CD4-positive, alpha-beta T cell (primary cell): Measurements from ENCODE around the gene ISCA2. TPM values are rescaled to one million over a fixed set of nuclear protein-coding genes. Genes with fewer than 3 reads are reported as not detected.
"Not testable (repeated sequence)": the region's sequence is repeated elsewhere in the genome, so short reads cannot be mapped to it uniquely, and the experiment has no call there.

Experiments used
- ATAC-seq: fragments of 200-7000 bp; cut with Tn5 transposase; one replicate; pipeline ENCODE4 v1.10.0; 2022; ENCODE audit warnings: mild to moderate bottlenecking; ENCODE audit not compliant: poor library complexity
- CTCF ChIA-PET: fragments of 350-600 bp; sonication (Branson Sonifier 250); formaldehyde crosslinking; loops from one replicate; lab custom pipeline; 2021; ENCODE audit warnings: antibody characterized with exemption, inconsistent platforms; lab: Charles Lee
- POLR2A ChIA-PET: fragments of 350-600 bp; sonication (Branson Sonifier 250); formaldehyde crosslinking; loops from one replicate; lab custom pipeline; 2021; ENCODE audit warnings: antibody characterized with exemption, inconsistent platforms; lab: Charles Lee
- DNase-seq, 14 experiments: peaks; one replicate each; pipeline ENCODE4 v3.0.0-alpha.2; 2013 to 2020; ENCODE audit warnings: mixed read lengths in 2 of 14
- H3K27ac ChIP-seq, 2 donors: one replicate each; pipeline versions ENCODE4 v1.5.1 to v1.7.0; 2013; ENCODE audit warnings: low read length in 2 of 2, low read depth in 1 of 2, mild to moderate bottlenecking in 1 of 2
- H3K27me3 ChIP-seq, 2 experiments: 1 replicate in 1 of 2; 2 replicates in 1 of 2; pipeline versions ENCODE4 v1.6.1 to v1.7.0; 2013; ENCODE audit warnings: low read length in 2 of 2, control low read depth in 1 of 2, mild to moderate bottlenecking in 1 of 2, moderate library complexity in 1 of 2; ENCODE audit not compliant: insufficient read depth in 2 of 2, control insufficient read depth in 1 of 2
- H3K36me3 ChIP-seq: one replicate; pipeline ENCODE4 v1.6.1; 2013; ENCODE audit warnings: low read length, control low read depth; ENCODE audit not compliant: insufficient read depth
- H3K4me1 ChIP-seq: one replicate; pipeline ENCODE4 v1.6.1; 2013; ENCODE audit warnings: low read length, control low read depth; ENCODE audit not compliant: insufficient read depth
- H3K4me3 ChIP-seq: one replicate; pipeline ENCODE4 v1.5.1; 2013; ENCODE audit warnings: mild to moderate bottlenecking, low read length, moderate library complexity
- H3K9me3 ChIP-seq, 2 experiments: 1 replicate in 1 of 2; 2 replicates in 1 of 2; pipeline versions ENCODE4 v1.6.1 to v1.7.0; 2013; ENCODE audit warnings: low read length in 2 of 2, mild to moderate bottlenecking in 2 of 2, control low read depth in 1 of 2, moderate library complexity in 1 of 2; ENCODE audit not compliant: control insufficient read depth in 1 of 2, insufficient read depth in 1 of 2
- H3K27ac Mint-ChIP-seq: one replicate; pipeline ENCODE4 v1.8.0; 2020; ENCODE audit warnings: mixed read lengths
- H3K27me3 Mint-ChIP-seq: one replicate; pipeline ENCODE4 v1.8.0; 2021; ENCODE audit warnings: mixed read lengths
- H3K36me3 Mint-ChIP-seq: one replicate; pipeline ENCODE4 v1.8.0; 2021; ENCODE audit warnings: low read depth, mixed read lengths
- H3K4me1 Mint-ChIP-seq: one replicate; pipeline ENCODE4 v1.8.0; 2021; ENCODE audit warnings: low read depth, mixed read lengths
- H3K4me3 Mint-ChIP-seq: one replicate; pipeline ENCODE4 v1.8.0; 2020; ENCODE audit warnings: mild to moderate bottlenecking, mixed read lengths
- H3K9me3 Mint-ChIP-seq: one replicate; pipeline ENCODE4 v1.8.0; 2020; ENCODE audit warnings: mixed read lengths
- CTCF ChIP-seq: fragments of 200-600 bp; IDR thresholded peaks from one replicate; pipeline ENCODE4 v1.8.0; 2022; ENCODE audit warnings: antibody characterized with exemption, mild to moderate bottlenecking
- intact Hi-C, 2 experiments: fragments of 100-400 bp; cut with DNase I in 1 of 2; cut with micrococcal nuclease in 1 of 2; formaldehyde crosslinking; loops; one replicate each; pipeline versions ENCODE4 v1.15.1 to v1.9.0; 2023 to 2025; cut with DNase I, micrococcal nuclease
- polyA plus RNA-seq, 2 donors: library from polyadenylated mRNA; unstranded; fragments of 120-200 nt; gene quantifications; one replicate each; pipeline ENCODE4 v1.2.1, GENCODE V29; 2013
- total RNA-seq, 174 experiments: library from RNA in 2 of 174; stranded (reverse) in 2 of 174; gene quantifications; one replicate each; pipeline ENCODE4 v1.2.3 and lab custom pipeline; 2021 to 2026

The ISCA2 gene
- 10 to 100 TPM; 22.5 to 23.7 TPM for total RNA-seq
- polyA plus RNA-seq (2013, experiment 1 of 2) = 24.3 TPM
- polyA plus RNA-seq (2013, experiment 2 of 2) = 16.6 TPM
- total RNA-seq (lab: John Stamatoyannopoulos, UW) = 6.7 to 54.5 (median 27.4) reads per million in 172 experiments

- CTCF ChIA-PET = no interaction called here
- Mint-ChIP-seq H3K4me3 (no peak within 1 kb of the TSS), H3K4me1 (peaks cover 35% of the 10 kb centered on the region), H3K36me3 (peaks cover 12% of the 10 kb centered on the region), H3K9me3 (no peaks in the 10 kb centered on the region), H3K27me3 (no peaks in the 10 kb centered on the region), H3K27ac (no peak within 1 kb of the TSS)
- Histone ChIP-seq H3K9me3 (no peaks in the 10 kb centered on the region), H3K27ac (peak within 1 kb of the TSS; percentile 77 to 80), H3K4me3 (peak within 1 kb of the TSS; percentile 86), H3K36me3 (peaks cover 7% of the 10 kb centered on the region), H3K4me1 (peaks cover 19% of the 10 kb centered on the region), H3K27me3 (no peaks in the 10 kb centered on the region)
- ATAC-seq (peak; percentile 92), DNase-seq (peak; percentile 97 to 100 (median 99))
- POLR2A ChIA-PET = interaction anchor here (0.7 to 1.5 kb wide), 6 partner anchors 12 to 191 kb away, joined by 3 to 5 read pairs (median 4); partner anchors contain the start of gene ABCD4
- no peak for TF ChIP-seq CTCF
- intact Hi-C loops = loop anchor here in 1 of 2 experiments (5.0 to 10.0 kb wide), 13 partner anchors 114 to 1659 kb away; partner anchors contain the start of genes ABCD4, ALDH6A1, AREL1 and BBOF1
Observed at GRCh38 chr14:74493343-74494261, at the start of gene ISCA2. ISCA2 (plus strand) TSS chr14:74493765; CDS start chr14:74493775, 10 bp downstream.

GRCh38 chr14:74444866-74445265 lies 48.7 kb upstream of the ISCA2 start:
- intact Hi-C loops = loop anchor here in 1 of 2 experiments (5.0 kb wide), 1 partner anchor 1078 kb away; no protein-coding TSS in a partner anchor
- ChIA-PET POLR2A (no interaction called here), CTCF (no interaction called here)
- Histone ChIP-seq H3K4me1 (no peaks in the 10 kb centered on the region), H3K9me3 (no peaks in the 10 kb centered on the region), H3K27ac (no peak overlapping the region), H3K4me3 (no peak overlapping the region), H3K36me3 (no peaks in the 10 kb centered on the region), H3K27me3 (no peaks in the 10 kb centered on the region)
- H3K9me3 Mint-ChIP-seq = no peaks in the 10 kb centered on the region
- H3K27ac Mint-ChIP-seq = no peak overlapping the region
- no peaks in the 10 kb centered on the region for H3K4me1 Mint-ChIP-seq
- ATAC-seq = no peak
- peaks cover 20% of the 10 kb centered on the region for H3K27me3 Mint-ChIP-seq
- H3K4me3 Mint-ChIP-seq = no peak overlapping the region
- DNase-seq = no peak
- no peaks in the 10 kb centered on the region for H3K36me3 Mint-ChIP-seq
- TF ChIP-seq CTCF = no peak

GRCh38 chr14:74454397-74454796 lies 39.2 kb upstream of the ISCA2 start:
- DNase-seq, H3K9me3 ChIP-seq, H3K27ac ChIP-seq, H3K9me3 Mint-ChIP-seq, H3K36me3 ChIP-seq, ATAC-seq, H3K27me3 ChIP-seq, H3K27ac Mint-ChIP-seq, POLR2A ChIA-PET, H3K4me3 ChIP-seq, H3K4me1 Mint-ChIP-seq, intact Hi-C loops, H3K36me3 Mint-ChIP-seq, H3K4me1 ChIP-seq, H3K4me3 Mint-ChIP-seq: not testable (repeated sequence)
- CTCF ChIA-PET = interaction anchor here (0.6 kb wide), 1 partner anchor 46 kb away, joined by 3 read pairs; no protein-coding TSS in a partner anchor
- H3K27me3 Mint-ChIP-seq = peaks cover 19% of the 10 kb centered on the region
